ENCODE data around the gene PKP1.

Gene PKP1

DNA sequence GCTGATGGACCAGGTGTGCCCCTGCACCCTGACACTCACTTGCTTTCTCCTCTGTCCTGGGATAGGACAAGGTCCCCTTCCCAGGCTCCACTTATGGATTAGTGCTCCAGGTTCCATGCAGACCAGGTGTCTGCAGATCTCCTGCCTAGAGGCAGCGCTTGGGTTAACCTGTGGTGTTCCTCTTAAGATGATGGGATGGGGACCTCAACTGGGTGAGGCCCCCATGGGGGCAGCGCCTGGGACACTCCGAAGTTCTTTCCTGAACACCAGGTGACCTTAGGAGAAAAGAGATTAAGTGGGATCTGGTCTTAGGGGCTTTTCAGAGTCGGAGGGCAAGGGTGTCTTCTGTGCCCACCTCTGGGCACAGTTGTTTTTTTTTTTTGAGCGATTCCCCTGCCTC is 72.9 kb downstream of the PKP1 start:
- no peak overlapping the region for H3K4me3 ChIP-seq (ENCODE audit: low read length)
- DNase-seq (ENCODE audit: low read depth, low spot score): no peak

DNA sequence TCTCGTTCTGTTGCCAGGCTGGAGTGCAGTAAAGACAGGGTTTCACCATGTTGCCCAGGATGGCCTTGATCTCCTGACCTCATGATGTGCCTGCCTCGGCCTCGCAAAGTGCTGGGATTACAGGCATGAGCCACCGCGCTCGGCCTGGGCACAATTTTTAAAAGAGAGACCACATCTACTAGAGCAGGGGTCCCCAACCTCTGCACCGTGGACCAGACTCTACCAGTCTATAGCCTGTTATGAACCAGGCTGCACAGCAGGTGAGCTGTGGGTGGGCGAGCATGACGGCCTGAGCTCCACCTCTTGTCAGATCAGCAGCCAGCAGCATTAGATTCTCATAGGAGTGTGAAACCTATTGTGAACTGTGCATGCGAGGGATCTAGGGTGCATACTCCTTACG is 73.4 kb downstream of the PKP1 start:
- no peak overlapping the region for H3K4me3 ChIP-seq (ENCODE audit: low read length)
- DNase-seq (ENCODE audit: low read depth, low spot score): no peak

DNA sequence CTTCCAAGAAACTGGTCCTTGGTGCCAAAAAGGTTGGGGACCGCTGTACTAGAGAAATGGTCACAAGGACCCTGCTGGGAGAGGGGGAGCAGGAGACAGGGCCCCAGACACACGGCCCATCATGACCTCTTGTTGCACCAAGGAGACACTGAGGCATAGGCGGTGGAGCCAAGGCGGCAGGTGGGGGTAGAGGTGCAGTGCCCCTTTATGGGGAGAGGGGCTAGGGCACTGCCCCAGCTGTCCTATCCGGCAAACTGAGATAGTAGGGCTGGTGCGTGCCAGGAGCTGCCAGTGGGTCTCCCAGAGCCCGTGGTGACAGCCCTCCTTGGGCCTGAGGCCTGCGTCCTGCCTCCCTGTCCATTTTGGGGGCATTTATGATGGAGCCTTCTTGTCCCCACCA is 73.9 kb downstream of the PKP1 start:
- DNase-seq (ENCODE audit: low read depth, low spot score): no peak
- no peak overlapping the region for H3K4me3 ChIP-seq (ENCODE audit: low read length)

DNA sequence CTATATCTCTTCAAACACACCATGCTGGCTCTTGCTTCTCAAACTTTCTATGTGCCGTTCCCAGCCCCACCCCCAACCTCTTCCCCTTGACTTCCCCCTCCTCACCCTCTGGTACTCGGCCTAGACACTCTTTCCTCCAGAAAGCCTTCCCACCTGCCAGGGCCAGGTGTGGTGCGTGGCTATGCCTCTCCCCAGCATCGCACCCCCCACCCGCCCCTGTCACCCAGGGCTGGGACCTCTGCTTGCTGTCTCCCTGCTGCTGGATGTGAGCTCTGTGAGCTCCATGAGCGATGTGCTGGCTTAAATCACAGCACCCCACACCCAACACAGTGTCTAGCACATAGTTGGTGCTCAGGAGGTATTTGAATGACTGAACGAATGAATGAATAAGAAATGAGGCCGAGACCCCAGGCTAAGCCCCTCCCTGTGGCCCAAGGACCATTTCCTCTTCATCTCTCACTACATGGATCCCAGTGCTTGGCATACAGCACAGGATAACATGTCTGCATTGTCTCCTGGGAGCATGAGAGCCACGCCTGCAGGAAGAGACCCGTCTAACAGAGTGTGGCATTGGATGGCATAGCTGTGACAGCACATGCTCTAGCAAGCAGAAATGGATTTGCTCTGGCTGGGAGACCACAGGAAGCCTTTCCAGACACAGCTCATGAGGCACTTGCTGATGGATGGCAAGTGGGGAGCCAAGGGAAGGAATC is 74.5 kb downstream of the PKP1 start:
- no peak overlapping the region for H3K4me3 ChIP-seq (ENCODE audit: low read length)
- no peak for DNase-seq (ENCODE audit: low read depth, low spot score)

DNA sequence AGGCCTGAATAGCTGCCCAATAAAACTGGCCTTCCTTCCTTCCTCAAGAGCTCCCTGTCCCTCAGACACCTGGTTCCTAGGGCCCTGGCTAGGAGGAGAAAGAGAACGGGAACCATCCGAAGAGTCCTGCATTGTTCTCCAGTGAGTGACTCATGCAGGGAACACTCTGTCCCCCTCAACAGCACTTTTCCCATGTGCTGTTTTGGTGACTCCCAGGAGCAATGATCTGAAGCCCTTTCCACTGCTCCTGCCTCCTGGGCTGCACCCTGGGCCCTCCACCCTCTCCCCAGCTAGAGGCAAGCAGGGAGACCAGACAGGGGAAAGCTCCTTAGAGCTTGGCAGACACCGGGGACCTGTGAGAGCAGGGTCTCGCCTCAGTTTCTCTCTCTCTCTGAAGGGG is 75.3 kb downstream of the PKP1 start:
- no peak for DNase-seq (ENCODE audit: low read depth, low spot score)

DNA sequence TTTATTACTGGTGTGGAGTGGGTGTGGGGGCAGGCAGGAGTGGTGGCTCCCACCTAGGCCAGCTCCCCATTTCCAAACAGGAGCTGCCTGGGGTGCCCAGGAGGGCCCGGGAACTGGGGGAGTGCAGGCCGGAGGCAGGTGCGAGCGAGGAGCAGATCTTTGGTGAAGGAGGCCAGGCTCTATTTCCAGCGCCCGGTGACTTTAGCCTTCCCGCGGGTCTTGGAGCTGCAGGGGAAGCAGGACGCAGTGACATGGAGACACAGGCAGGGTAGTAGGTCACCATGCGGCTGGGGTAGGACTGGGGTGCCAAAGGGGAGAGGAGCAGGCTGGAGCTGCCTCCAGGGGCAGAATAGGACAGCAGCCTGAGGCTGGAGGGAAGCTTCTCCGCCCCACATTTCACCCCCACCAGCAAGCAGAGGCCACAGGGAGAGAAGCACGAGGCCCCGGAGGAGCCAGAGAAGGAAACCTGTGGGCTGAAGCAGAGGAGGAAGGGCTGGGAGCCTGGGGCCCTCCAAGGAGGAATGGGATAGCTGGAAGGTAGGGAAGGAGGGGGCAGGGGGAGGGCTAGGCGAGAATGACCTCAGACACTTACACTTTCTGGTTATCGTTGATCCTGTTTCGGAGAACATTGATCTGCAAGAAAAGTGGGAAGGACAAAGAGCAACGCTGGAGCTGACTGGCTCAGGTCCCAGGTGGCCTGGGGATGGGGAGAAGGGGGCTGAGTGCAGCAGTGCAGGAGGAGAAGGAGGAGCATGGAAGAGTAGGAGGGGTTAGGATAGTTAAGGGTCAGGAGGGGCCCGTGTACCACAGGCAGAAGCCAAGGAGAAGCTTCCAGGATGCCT is 75.9 kb downstream of the PKP1 start:
- DNase-seq (ENCODE audit: low read depth, low spot score): no peak
- no peak overlapping the region for H3K4me3 ChIP-seq (ENCODE audit: low read length)

More for the DNA sequence above, 75.3 kb downstream of the PKP1 start:
- H3K4me3 ChIP-seq (ENCODE audit: low read length): no peak overlapping the region

DNA sequence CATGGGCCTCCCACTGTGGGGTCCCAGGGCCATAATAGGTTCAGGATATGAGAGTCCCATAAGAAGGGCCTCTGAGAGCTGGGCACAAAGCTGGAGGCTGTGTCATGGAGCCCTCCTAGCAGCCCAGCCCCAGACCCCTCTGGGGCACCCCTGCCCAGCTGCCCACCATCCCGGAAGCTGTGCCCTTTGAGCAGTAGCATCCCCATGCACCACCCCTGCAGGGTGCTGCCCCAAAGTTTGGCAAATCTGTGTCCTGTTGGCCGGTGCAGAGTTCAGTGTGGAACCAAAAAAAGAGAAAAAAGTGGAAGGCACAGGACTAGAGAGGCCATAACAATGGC is 76.5 kb downstream of the PKP1 start:
- no peak for DNase-seq (ENCODE audit: low read depth, low spot score)
- H3K4me3 ChIP-seq (ENCODE audit: low read length): no peak overlapping the region

DNA sequence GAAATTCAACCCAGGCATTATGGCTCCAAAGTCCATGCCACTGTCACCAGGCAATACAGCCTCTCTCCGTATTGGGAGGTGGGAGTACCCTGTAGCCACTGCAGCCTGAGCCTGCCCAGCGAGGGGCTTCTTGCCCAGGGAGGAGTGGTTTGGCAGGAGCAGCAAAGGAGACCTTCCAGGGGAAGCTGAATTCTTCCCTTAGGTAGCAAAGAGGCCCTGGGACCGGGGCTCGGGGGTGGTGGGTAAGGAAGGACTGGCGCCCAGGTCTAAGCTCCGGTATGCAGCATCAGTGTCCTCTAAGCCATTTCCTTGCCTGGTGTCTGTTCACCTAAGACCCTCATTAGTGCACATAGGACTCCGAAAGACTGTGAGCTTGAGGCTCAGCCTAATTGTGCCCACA is 77.2 kb downstream of the PKP1 start:
- no peak overlapping the region for H3K4me3 ChIP-seq (ENCODE audit: low read length)
- DNase-seq (ENCODE audit: low read depth, low spot score): no peak

DNA sequence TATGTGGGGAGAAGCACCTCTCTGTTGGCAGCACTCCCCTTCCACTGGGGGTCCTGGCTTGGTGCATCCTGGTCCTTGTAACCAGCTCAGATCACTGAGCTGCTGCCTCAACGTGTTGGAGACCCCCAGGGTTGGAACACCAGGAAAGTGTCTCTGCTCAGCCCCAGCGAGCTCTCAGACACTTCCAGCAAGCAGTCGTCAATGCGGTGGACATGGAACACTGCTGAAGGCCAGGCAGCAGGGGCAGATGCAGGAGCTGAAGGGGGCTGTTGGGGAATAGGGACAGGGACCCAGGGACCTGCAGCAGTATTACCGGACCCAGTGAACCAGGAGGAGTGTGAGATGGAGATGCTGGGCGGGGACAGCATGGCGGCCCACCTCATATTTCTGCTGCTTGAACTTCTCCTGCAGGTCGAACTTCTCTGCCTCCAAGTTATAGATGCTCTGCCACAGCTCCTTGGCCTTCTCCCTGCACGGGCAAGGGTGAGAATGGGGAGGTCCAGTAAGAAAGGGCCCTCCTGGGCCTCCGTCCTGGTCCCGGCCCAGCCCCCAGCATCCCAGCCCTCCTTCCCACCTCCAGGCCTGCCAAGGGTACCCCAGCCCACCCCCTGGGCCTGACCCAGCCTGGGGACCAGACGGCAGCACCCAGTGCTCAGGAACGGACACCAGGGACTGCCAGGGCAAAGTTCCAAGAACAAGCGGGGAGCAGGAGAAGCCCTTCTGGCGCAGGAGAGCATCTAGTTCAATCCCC is 77.8 kb downstream of the PKP1 start:
- DNase-seq (ENCODE audit: low read depth, low spot score): no peak
- no peak overlapping the region for H3K4me3 ChIP-seq (ENCODE audit: low read length)

DNA sequence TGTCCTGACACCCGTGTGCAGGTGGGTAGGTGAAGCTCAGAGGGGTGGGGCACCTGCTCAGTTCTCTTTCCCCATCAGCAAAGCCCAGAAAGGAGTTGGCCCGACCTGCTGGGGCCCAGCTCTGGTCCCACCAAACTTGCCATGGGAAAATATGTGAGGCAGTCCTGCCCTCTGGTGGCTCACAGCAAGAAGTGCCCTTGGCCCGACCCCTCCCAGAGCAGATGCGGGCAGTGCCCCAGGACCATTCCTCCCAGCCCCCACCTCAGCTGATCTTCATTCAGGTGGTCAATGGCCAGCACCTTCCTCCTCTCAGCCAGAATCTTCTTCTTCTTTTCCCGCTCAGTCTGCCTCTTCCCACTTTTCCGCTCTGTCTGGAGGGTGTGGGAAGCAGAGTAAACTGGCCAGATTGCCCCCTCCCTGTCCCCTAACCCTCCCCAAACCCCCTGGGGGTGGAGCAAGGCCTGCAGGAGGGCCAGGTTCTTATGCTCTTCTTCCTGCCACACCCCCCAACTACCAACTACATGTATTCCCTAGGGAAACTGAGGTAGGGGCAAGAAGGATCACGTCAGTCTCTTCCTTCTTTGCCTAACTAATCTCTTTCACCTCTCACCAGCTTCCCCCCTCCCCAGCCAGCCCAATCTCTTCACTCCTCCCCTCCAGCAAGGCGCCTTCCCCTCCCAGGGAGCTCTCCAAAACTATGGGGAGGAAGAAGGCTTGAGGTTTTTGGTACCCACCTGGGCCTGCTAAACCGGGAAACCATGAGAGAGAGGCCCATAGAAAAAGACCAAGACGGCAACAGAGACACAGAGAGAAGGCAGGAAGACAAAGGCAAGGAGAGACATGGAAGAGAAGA is 78.6 kb downstream of the PKP1 start:
- no peak overlapping the region for H3K4me3 ChIP-seq (ENCODE audit: low read length)
- peak; percentile 34 for DNase-seq (ENCODE audit: low read depth, low spot score)

DNA sequence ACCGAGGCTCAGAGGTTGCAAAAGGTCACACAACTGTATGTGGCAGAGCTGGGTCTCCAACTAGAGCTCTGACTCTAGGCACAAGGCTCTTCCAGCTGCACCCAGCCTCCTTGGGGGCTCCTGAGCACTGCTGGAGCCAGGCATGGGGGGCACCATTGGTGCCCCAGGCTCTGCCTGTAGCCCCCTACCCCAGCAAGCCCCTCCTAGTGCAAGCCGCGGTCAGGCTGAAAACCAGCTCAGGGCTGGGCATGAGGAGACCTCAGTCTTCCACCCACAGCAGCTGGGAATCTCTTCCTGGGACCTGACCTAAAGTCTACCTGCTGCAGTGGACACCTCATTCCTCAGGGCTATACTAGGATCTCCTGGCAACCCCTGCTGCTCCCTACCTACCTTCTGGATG is 79.6 kb downstream of the PKP1 start:
- no peak for DNase-seq (ENCODE audit: low read depth, low spot score)
- H3K4me3 ChIP-seq (ENCODE audit: low read length): no peak overlapping the region

DNA sequence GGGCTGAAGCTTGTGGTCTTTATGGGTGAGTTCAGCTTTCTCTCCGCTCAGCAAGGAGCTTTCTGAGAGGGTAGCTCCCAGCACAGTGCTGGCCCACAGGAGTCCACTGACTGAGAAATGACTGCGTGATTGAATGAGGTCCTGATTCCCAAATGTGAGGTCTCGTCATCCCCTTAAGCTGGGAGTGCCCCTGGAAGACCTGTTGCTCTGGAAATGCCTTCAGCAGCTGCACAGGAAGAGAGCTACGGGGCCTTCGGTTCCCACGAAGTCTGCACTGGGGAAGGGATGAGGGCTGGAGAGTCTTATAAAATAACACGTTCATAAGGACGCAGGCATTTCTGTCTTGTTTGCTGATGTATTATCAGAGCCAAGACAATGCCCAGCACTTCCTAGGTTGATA is 80.2 kb downstream of the PKP1 start:
- H3K4me3 ChIP-seq (ENCODE audit: low read length): no peak overlapping the region
- no peak for DNase-seq (ENCODE audit: low read depth, low spot score)

DNA sequence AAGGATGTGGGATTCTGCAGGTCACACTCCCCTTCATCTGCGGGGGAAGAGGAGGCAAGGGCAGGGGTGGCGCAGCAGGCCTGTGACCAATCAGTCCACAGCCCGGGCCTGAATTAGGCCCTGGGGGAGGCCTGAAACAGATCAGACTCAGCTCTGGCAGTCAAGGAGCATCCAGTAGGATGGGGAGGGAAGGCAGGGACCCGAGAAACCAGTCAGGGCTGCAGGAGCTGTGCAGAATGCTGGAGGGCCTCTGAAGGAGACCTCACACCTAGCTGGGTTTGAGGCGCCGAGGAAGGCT is 81.5 kb downstream of the PKP1 start:
- no peak for DNase-seq (ENCODE audit: low read depth, low spot score)
- no peak overlapping the region for H3K4me3 ChIP-seq (ENCODE audit: low read length)

DNA sequence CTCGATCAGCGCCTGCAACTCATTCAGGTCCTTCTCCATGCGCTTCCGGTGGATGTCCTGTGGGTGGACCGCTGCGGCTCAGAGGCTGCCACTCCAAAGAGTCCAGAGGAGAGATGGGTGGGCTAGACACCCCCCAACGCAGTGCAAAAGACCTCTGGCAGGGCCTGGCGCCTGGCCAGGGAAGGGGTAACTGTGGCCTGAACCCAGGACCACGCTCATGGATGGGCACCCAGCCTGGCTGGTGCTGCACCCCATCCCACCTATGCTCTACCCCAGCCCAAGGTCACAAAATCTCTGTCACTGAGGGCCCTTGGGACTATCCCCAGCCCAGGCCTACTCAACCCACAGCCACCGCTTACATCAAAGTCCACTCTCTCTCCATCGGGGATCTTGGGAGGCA is 81.9 kb downstream of the PKP1 start:
- DNase-seq (ENCODE audit: low read depth, low spot score): no peak
- H3K4me3 ChIP-seq (ENCODE audit: low read length): no peak overlapping the region

DNA sequence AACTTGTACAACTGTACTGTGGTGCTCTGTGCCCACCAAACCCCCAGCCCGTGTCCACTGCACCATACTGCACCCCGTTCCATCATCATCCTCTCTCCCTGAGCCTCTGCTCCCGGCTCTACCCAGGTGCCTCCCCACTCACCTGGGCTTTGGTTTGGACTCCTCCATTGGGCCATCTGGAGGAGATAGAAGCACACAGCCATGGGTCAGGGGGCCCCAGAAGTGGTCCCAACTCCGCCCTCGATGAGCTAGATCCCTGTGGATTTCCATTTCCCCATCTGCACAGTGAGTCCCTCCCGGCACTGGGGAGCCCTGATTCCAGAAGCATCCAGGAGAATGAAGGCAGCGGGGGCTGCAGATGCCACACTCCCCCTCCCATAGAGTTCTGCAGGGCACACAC is 83.4 kb downstream of the PKP1 start:
- no peak for DNase-seq (ENCODE audit: low read depth, low spot score)
- no peak overlapping the region for H3K4me3 ChIP-seq (ENCODE audit: low read length)

DNA sequence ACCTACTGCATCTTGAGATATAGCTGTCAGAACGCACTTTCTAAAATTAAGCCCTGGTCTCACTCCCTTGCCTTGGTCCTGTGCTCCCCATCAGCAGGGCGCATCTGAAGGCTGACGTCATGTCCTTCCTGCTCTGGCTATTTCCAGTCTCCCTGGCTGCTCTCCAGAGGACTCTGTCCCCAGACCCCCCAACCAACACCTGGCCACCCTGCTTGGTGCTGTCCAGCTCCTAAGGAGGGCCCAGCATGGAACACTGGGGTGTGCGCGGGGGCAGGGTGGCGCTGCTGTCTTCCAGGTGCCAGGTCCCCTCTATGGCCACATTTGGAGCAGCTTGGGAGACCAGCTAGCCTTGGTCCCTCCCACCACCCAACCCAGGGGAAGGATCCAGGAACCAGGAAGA is 85.9 kb downstream of the PKP1 start:
- no peak overlapping the region for H3K4me3 ChIP-seq (ENCODE audit: low read length)
- DNase-seq (ENCODE audit: low read depth, low spot score): no peak

DNA sequence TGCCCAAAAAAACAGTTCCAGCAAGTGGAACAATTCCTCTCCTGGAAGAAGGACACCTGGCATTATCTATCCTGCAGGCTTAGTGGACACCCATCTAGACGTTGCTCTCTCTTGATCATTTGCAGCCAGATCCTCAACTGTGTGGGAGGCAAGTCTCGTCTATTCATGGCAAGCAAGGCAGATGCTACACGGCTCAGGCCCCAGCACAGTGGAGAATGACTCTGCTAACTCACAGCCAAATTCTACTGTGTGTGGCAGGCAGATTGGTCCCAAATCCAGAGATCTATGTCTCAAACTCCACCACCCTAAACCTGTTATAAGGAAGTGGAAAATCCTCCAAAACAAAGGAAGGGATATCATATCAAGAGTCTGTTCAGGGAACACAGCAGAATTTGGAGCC is 87.2 kb downstream of the PKP1 start:
- no peak for DNase-seq (ENCODE audit: low read depth, low spot score)
- H3K4me3 ChIP-seq (ENCODE audit: low read length): no peak overlapping the region

DNA sequence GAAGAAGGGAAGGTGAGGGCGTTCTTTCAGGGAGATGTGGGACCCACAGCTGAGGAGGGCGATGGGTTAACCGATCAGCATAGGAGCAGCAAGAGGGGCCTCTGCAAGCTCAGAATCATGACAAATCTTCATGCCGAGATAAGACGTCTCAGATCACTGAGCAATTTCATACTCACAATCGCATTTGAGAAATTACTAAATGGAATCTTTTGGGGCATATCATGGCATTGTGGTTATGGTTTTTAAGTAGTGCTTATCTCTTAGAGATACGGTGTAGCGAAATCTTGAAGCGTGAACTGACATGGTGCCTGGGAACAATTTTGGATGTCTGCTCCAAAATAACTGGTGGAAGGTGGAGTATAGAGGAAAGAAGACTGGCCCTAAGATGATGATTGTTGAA is 88.0 kb downstream of the PKP1 start:
- DNase-seq (ENCODE audit: low read depth, low spot score): no peak

DNA sequence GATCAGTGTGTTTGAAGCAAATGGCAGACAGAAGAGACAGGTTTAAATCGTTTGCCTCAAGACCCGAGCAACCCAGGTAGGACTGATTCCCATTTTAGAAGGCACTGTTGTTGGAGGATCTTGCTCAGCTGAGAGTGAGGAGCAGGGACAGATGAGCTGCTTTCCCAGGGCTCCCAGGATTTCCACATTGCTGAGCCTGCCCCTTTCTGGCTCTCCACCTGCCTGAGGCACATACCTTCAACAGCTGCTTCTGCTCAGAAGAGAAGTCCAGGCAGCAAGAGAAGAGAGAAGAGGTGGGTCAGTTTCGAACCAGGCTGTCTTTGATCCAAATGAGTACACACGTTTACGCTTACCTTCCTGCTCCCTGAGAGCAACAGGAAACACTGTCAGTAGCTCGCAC is 88.5 kb downstream of the PKP1 start:
- DNase-seq (ENCODE audit: low read depth, low spot score): no peak
- H3K4me3 ChIP-seq (ENCODE audit: low read length): no peak overlapping the region

More for the DNA sequence above, 88.0 kb downstream of the PKP1 start:
- no peak overlapping the region for H3K4me3 ChIP-seq (ENCODE audit: low read length)

DNA sequence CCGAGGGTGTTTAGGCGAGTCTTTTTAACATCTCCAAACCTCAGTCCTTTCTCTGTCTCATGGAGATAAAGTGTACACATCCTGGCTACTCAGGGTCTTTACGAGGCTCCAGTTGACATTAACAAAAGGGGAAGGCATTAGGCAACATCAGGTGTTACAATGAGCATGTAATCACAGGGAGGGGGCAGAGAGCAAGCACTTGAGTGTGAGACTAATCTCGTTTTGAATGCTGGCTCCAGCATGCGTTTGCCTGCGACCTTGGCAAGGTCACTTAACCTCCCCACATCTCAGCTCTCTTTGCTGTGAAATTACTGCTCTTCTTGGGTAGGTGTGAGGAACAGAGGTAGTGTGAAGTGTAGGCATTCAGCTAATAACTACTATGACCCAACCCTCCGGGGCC is 91.1 kb downstream of the PKP1 start:
- no peak overlapping the region for H3K4me3 ChIP-seq (ENCODE audit: low read length)
- no peak for DNase-seq (ENCODE audit: low read depth, low spot score)

All from Jurkat, Clone E6-1 (cell line).